Liver (tissue), 3 donors: ENCODE measurements around the gene TAF1B.

Experiments
- ATF3 ChIP-seq: IDR thresholded peaks from 2 replicates; pipeline ENCODE4 v1.6.1; 2016; ENCODE audit warnings: antibody characterized with exemption
- CTCF ChIP-seq: fragments of 150-350 bp; IDR thresholded peaks from 2 replicates; pipeline ENCODE4 v1.5.1; 2017; ENCODE audit warnings: improper control_type of control experiment, low read depth, low read length; ENCODE audit not compliant: missing input control
- TAF1 ChIP-seq: conservative IDR thresholded peaks from 2 replicates; pipeline ENCODE4 v1.6.1; 2016; ENCODE audit warnings: antibody characterized with exemption, mild to moderate bottlenecking
- donor health status: healthy.
- donor health status: healthy.

GRCh38 chr2:9797681-9798556 lies 45.4 kb upstream of the TAF1B start:
- no peak for TF ChIP-seq ATF3
- TF ChIP-seq CTCF: no peak
- TF ChIP-seq TAF1: no peak
